ENCODE measurements around the gene PPP1R37. TPM values are rescaled to one million over a fixed set of nuclear protein-coding genes. Genes with fewer than 3 reads are reported as not detected.

PPP1R37 gene
- total and polyA plus RNA-seq, 2 of the 8 experiments (the other 6 are each of a cell fraction or from before 2014, with no cell fraction given), result 14.6 to 25.7 TPM

DNA sequence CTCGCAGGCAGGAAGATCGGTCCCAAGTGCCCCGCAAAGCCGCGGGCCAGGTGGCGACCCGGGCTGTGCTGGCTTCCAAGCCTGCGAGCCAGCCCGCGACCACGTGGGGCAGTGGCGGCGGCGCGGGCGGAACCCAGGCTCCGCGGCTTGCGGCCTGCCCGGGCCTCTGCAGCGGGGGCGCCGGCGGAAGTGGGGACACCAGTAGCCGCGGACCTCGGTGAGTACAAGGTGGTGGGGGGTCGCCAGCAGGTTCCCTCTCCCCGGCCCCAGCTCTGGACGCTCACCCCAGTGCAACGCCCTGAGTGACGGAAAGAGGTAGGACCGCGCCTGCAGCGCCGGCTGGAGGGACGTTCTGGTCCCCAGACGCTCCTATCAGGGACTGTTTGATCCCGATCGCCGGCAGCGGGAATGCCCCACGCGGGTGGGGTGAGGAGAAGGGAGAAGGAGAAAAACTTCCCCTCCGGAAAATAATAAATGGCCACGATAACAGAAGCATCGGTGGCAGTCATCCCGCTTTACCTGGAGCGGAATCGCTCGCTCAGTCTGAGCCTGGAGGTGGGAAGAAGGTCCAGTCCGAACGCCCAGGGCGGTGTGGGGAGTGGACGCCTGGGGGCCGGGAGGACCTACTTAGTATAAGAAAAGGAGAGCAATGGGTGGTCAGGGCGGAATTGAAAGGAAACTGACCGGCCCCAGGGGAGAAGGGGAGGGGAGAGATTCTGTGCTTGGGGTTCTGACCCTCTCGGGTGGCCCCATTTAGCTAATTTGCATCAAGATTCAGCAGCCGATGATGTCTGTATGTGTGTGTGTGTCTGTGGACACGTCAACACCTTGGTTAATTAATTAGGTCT is 13.7 kb upstream of the PPP1R37 start, which contains the start of gene GEMIN7:
GEMIN7 (plus strand) TSS at position 198 of the 848 bp plus-strand sequence. CDS start 10,855 bp downstream, outside the sequence.
- no peak for FAIRE-seq
- peak in 1 of 2 experiments; percentile 92 for DNase-seq (ENCODE audit: low read depth in 1 of 2, low spot score in 2 of 2)
- TF ChIP-seq KDM4A (IDR thresholded peaks at IDR 0.05; ENCODE audit: low read depth, low read length, severe bottlenecking), result no peak
- TF ChIP-seq SIRT6 (IDR thresholded peaks at IDR 0.05; ENCODE audit: low read length), result no peak
- no peak for TF ChIP-seq SP2 (IDR thresholded peaks at IDR 0.05; ENCODE audit: low read length)
- TF ChIP-seq BRCA1 (IDR thresholded peaks at IDR 0.05; ENCODE audit: low read depth, low read length), result no peak
- TF ChIP-seq FOSL1 (IDR thresholded peaks at IDR 0.05; ENCODE audit: insufficient read depth, low read depth, low read length), result 0 out of 2 replicates have a peak, but pooled peaks have one; percentile 28
- TF ChIP-seq TCF12 (IDR thresholded peaks at IDR 0.05; ENCODE audit: low read depth, low read length), result 0 out of 2 replicates have a peak, but pooled peaks have one; percentile 63

More for the DNA sequence above, 13.7 kb upstream of the PPP1R37 start, which contains the start of gene GEMIN7:
- Histone ChIP-seq H3K4me1 (replicated peaks in 1 of 4; ENCODE audit: control insufficient read depth in 3 of 4, insufficient read depth in 4 of 4, low read length in 3 of 4) (peaks cover 13 to 37% (median 20%) of the 10 kb centered on the region in 4 experiments), H4K5ac (ENCODE audit: insufficient read length, low read depth, low read length) (peak within 1 kb of the TSS; percentile 98), H3K4ac (replicated peaks; ENCODE audit: insufficient read length, low read depth, low read length) (peak within 1 kb of the TSS; percentile 95), H3K36me3 (ENCODE audit: control insufficient read depth in 2 of 4, insufficient read depth in 4 of 4, low read length in 3 of 4) (peaks cover 0 to 20% (median 4%) of the 10 kb centered on the region in 4 experiments; a peak in 4 of 8 replicates), H3K9ac (replicated peaks in 1 of 4; ENCODE audit: extremely low read depth in 1 of 4, low read depth in 3 of 4, low read length in 3 of 4) (peak within 1 kb of the TSS; percentile 70 to 89 (median 82)), H4K8ac (ENCODE audit: extremely low read depth, insufficient read depth, low read length) (peak within 1 kb of the TSS; percentile 95), H3K27me3 (replicated peaks in 1 of 4; ENCODE audit: control insufficient read depth in 3 of 4, extremely low read depth in 1 of 4, insufficient read depth in 3 of 4, low read length in 3 of 4) (no peaks in the 10 kb centered on the region), H3K18ac (ENCODE audit: extremely low read depth, low read length) (peak within 1 kb of the TSS; percentile 99), H2BK12ac (ENCODE audit: low read depth, low read length) (peak within 1 kb of the TSS; percentile 90), H2BK5ac (ENCODE audit: low read depth, low read length) (peak within 1 kb of the TSS; percentile 97), H3K56ac (replicated peaks; ENCODE audit: insufficient read length, low read depth, low read length) (peak within 1 kb of the TSS; percentile 91), H2AK5ac (ENCODE audit: low read depth, low read length) (peak within 1 kb of the TSS; percentile 80; the same call in 1 of the 2 replicates), H2BK120ac (replicated peaks; ENCODE audit: low read depth, low read length) (peak within 1 kb of the TSS; percentile 79), H3K23me2 (ENCODE audit: low read depth, low read length) (peaks cover 17% of the 10 kb centered on the region), H2AFZ (ENCODE audit: low read length) (no peak within 1 kb of the TSS), H3K27ac (ENCODE audit: low read depth, low read length) (peak within 1 kb of the TSS; percentile 94), H3K23ac (ENCODE audit: insufficient read length) (no peak within 1 kb of the TSS), H4K20me1 (replicated peaks in 1 of 2; ENCODE audit: control insufficient read depth in 1 of 2, insufficient read depth in 2 of 2, low read length in 2 of 2) (peaks cover 0 to 2% of the 10 kb centered on the region in 2 experiments), H2BK20ac (ENCODE audit: low read length) (peak within 1 kb of the TSS; percentile 80), H4K91ac (replicated peaks; ENCODE audit: insufficient read length, low read length) (peak within 1 kb of the TSS; percentile 87), H3K79me1 (ENCODE audit: low read depth, low read length) (peaks cover 9% of the 10 kb centered on the region), H3K9me3 (ENCODE audit: insufficient read depth in 2 of 2, low read depth in 1 of 2, low read length in 1 of 2) (no peaks in the 10 kb centered on the region), H3K14ac (ENCODE audit: insufficient read length) (peak within 1 kb of the TSS; percentile 24), H3K4me3 (ENCODE audit: extremely low read depth in 1 of 4, insufficient read depth in 2 of 4, low read depth in 3 of 4, low read length in 4 of 4) (peak within 1 kb of the TSS; percentile 87 to 98 (median 94)), H2BK15ac (ENCODE audit: low read length) (peak within 1 kb of the TSS; percentile 98; the same call in 1 of the 2 replicates), H3K79me2 (ENCODE audit: control insufficient read depth in 1 of 2, insufficient read depth in 2 of 2, low read length in 2 of 2) (peaks cover 5 to 39% of the 10 kb centered on the region in 2 experiments), H3K4me2 (ENCODE audit: insufficient read depth in 1 of 2, low read depth in 2 of 2, low read length in 2 of 2) (peak within 1 kb of the TSS; percentile 87 to 99)
- ChIA-PET CTCF (ENCODE audit: partially characterized antibody) (interaction anchor here (0.5 to 4.1 kb wide), 7 partner anchors 8 to 1546 kb away, joined by 3 to 39 read pairs (median 3); partner anchors contain the start of genes PPP1R37 and ZNF575), POLR2A (ENCODE audit: partially characterized antibody) (interaction anchor here (0.6 to 8.5 kb wide), 30 partner anchors 8 to 284 kb away, joined by 3 to 230 read pairs (median 4); partner anchors contain the start of genes APOE, BLOC1S3, CLASRP and CLPTM1)
- WGBS, 2 experiments (ENCODE audit: extremely low coverage in 1 of 2, insufficient coverage in 1 of 2, insufficient read length in 1 of 2, insufficient replicate concordance in 2 of 2, low coverage in 1 of 2, low lambda C conversion rate in 2 of 2, missing lambda C conversion rate in 1 of 2), result 2% methylated on average over 39 of the region's 61 CpGs; no CpG with 5 or more reads in 1 of the 2 experiments
